ENCODE data around the gene ATP6V0E2. TPM values are rescaled to one million over a fixed set of nuclear protein-coding genes. Genes with fewer than 3 reads are reported as not detected.

The ATP6V0E2 gene
- 49.4 and 50.8 TPM in 2 replicates for total RNA-seq
- long read RNA-seq, transcript ATP6V0E2-203 (4 exons, 2,722 nt): major isoform, 62 of 68 reads
- long read RNA-seq, partial matches to known transcripts: 2 of 68 reads
- long read RNA-seq, other reads (novel, unspliced or antisense): 4 of 68 reads

- DNase-seq (ENCODE audit: low spot score, unreplicated experiment): peak; percentile 94
- Mint-ChIP-seq H3K27ac (peak within 1 kb of the TSS; percentile 91), H3K4me3 (ENCODE audit: low read depth) (peak within 1 kb of the TSS; percentile 81), H3K4me1 (ENCODE audit: low read depth) (peaks cover 16% of the 10 kb centered on the region), H3K36me3 (ENCODE audit: insufficient read depth) (no peaks in the 10 kb centered on the region), H3K27me3 (no peaks in the 10 kb centered on the region), H3K9me3 (ENCODE audit: low read depth) (no peaks in the 10 kb centered on the region)
- TF ChIP-seq CTCF (IDR thresholded peaks at IDR 0.05; ENCODE audit: unreplicated experiment): no peak
These were observed at the start of gene ATP6V0E2 for GRCh38 chr7:149873074-149873969. TSS of gene ATP6V0E2 (plus strand) at chr7:149873969. CDS start at chr7:149874066, 97 bp downstream.

DNA sequence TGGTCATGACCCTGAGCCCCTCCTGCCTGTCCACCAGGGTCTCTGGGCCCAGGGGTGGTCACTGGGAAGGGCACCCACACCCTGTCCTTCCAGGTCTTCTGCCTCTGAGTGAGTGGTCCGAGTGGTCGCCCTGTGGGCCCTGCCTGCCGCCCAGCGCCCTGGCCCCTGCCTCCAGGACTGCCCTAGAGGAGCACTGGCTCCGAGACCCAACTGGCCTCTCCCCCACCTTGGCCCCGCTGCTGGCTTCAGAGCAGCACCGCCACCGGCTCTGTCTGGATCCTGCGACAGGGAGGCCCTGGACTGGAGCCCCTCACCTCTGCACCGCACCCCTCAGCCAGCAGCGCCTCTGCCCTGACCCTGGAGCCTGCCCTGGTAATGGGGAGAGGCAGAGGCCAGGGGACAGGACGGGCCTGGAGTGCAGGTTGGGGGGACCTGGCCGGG lies 49.4 kb upstream of the ATP6V0E2 start:
- no peak for DNase-seq (ENCODE audit: low spot score, unreplicated experiment)
- H3K4me1 Mint-ChIP-seq (ENCODE audit: low read depth): no peaks in the 10 kb centered on the region
- H3K36me3 Mint-ChIP-seq (ENCODE audit: insufficient read depth): no peaks in the 10 kb centered on the region
- no peaks in the 10 kb centered on the region for H3K27me3 Mint-ChIP-seq
- no peak overlapping the region for H3K27ac Mint-ChIP-seq
- H3K4me3 Mint-ChIP-seq (ENCODE audit: low read depth): no peak overlapping the region
- no peaks in the 10 kb centered on the region for H3K9me3 Mint-ChIP-seq (ENCODE audit: low read depth)
- TF ChIP-seq CTCF (IDR thresholded peaks at IDR 0.05; ENCODE audit: unreplicated experiment): no peak

- H3K27me3 Mint-ChIP-seq: no peaks in the 10 kb centered on the region
These were observed 48.8 kb upstream of the ATP6V0E2 start for GRCh38 chr7:149824748-149825566.

DNA sequence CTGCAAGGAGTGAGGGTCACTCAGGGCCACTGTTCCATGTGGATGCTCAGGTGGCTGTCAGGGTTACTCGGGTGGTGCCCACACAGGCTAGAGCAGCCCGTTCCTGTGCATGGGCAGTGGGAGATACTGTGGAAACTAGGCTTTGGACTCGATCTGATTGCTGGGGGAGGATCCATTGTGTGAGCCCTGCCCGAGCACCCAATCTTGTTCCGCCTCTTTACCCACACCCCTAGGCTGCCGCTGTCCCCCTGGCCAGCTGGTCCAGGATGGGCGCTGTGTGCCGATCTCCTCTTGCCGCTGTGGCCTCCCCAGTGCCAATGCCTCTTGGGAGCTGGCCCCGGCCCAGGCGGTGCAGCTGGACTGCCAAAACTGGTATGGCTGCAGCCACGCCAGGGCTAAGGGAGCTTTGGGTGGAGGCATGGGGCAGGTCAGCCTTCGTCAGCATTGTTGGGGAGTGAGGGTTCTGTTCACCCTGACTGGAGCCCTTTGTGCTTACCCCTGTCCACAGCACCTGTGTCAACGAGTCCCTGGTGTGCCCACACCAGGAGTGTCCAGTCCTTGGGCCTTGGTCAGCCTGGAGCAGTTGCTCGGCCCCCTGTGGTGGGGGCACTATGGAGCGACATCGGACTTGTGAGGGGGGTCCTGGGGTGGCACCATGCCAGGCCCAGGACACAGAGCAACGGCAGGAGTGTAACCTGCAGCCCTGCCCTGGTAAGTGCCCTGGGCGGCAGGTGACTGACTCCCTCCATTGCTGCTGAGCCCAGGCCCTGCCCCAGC lies 48.0 kb upstream of the ATP6V0E2 start:
- no peak for DNase-seq (ENCODE audit: low spot score, unreplicated experiment)
- H3K27ac Mint-ChIP-seq: no peak overlapping the region
- no peak for TF ChIP-seq CTCF (IDR thresholded peaks at IDR 0.05; ENCODE audit: unreplicated experiment)
- H3K9me3 Mint-ChIP-seq (ENCODE audit: low read depth): no peaks in the 10 kb centered on the region
- H3K4me1 Mint-ChIP-seq (ENCODE audit: low read depth): no peaks in the 10 kb centered on the region
- no peaks in the 10 kb centered on the region for H3K36me3 Mint-ChIP-seq (ENCODE audit: insufficient read depth)
- H3K4me3 Mint-ChIP-seq (ENCODE audit: low read depth): no peak overlapping the region
- H3K27me3 Mint-ChIP-seq: no peaks in the 10 kb centered on the region

More at GRCh38 chr7:149824748-149825566, 48.8 kb upstream of the ATP6V0E2 start:
- no peaks in the 10 kb centered on the region for H3K36me3 Mint-ChIP-seq (ENCODE audit: insufficient read depth)
- no peak overlapping the region for H3K4me3 Mint-ChIP-seq (ENCODE audit: low read depth)
- no peak for DNase-seq (ENCODE audit: low spot score, unreplicated experiment)
- TF ChIP-seq CTCF (IDR thresholded peaks at IDR 0.05; ENCODE audit: unreplicated experiment): no peak
- no peaks in the 10 kb centered on the region for H3K4me1 Mint-ChIP-seq (ENCODE audit: low read depth)
- no peak overlapping the region for H3K27ac Mint-ChIP-seq
- no peaks in the 10 kb centered on the region for H3K9me3 Mint-ChIP-seq (ENCODE audit: low read depth)

All from progenitor cell of endocrine pancreas (in vitro differentiated cells).